HFFc6 (cell line): ENCODE measurements around the gene SLITRK1. TPM values are rescaled to one million over a fixed set of nuclear protein-coding genes. Genes with fewer than 3 reads are reported as not detected.
A peak's percentile ranks its signal among the peaks of the same experiment; 100 is the strongest.

Experiments used
- DNase-seq: peaks from one replicate; pipeline ENCODE4 v3.0.0-alpha.2; 2018
- H3K27ac Mint-ChIP-seq: 2 replicates; pipeline ENCODE4 v1.8.0; 2020; ENCODE audit warnings: mild to moderate bottlenecking, mixed read lengths
- H3K27me3 Mint-ChIP-seq: 2 replicates; pipeline ENCODE4 v1.8.0; 2021; ENCODE audit warnings: mild to moderate bottlenecking, moderate library complexity, mixed read lengths; ENCODE audit not compliant: insufficient read depth
- H3K36me3 Mint-ChIP-seq: 2 replicates; pipeline ENCODE4 v1.8.0; 2021; ENCODE audit warnings: low read depth, mixed read lengths
- H3K4me1 Mint-ChIP-seq: 2 replicates; pipeline ENCODE4 v1.8.0; 2020; ENCODE audit warnings: low read depth, mixed read lengths
- H3K4me3 Mint-ChIP-seq: 2 replicates; pipeline ENCODE4 v1.8.0; 2020; ENCODE audit warnings: mild to moderate bottlenecking, moderate library complexity, mixed read lengths
- H3K9me3 Mint-ChIP-seq: 2 replicates; pipeline ENCODE4 v1.8.0; 2020; ENCODE audit warnings: mild to moderate bottlenecking, mixed read lengths
- CTCF ChIP-seq: fragments of 200-600 bp; sonication (generic); IDR thresholded peaks from 2 replicates; pipeline ENCODE4 v1.5.0; 2021; ENCODE audit warnings: antibody characterized with exemption, mild to moderate bottlenecking
- long read RNA-seq: library from polyadenylated mRNA; unstranded; transcript quantifications from one replicate; pipeline ENCODE4 v2.0.0, GENCODE V29; 2019
- total RNA-seq, 6 experiments: library from RNA; stranded (reverse); fragmentation: NEBNext Ultra II Directional; extraction: Animal tissue kit (Norgen Biotek cat#: 25700); gene quantifications; 2 replicates in 1 of 6; 3 replicates in 5 of 6; pipeline ENCODE4 v1.2.3, GENCODE V29; 2021

Gene SLITRK1, protein sequence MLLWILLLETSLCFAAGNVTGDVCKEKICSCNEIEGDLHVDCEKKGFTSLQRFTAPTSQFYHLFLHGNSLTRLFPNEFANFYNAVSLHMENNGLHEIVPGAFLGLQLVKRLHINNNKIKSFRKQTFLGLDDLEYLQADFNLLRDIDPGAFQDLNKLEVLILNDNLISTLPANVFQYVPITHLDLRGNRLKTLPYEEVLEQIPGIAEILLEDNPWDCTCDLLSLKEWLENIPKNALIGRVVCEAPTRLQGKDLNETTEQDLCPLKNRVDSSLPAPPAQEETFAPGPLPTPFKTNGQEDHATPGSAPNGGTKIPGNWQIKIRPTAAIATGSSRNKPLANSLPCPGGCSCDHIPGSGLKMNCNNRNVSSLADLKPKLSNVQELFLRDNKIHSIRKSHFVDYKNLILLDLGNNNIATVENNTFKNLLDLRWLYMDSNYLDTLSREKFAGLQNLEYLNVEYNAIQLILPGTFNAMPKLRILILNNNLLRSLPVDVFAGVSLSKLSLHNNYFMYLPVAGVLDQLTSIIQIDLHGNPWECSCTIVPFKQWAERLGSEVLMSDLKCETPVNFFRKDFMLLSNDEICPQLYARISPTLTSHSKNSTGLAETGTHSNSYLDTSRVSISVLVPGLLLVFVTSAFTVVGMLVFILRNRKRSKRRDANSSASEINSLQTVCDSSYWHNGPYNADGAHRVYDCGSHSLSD
- 10 to 100 TPM in 5 of 6 experiments, 1 to 10 TPM in 1; 9.1 to 23.2 (median 11.1) TPM for total RNA-seq
- long read RNA-seq, full-length matches to known transcripts, result 16 of 17 reads
- long read RNA-seq, partial matches to known transcripts, result 0 of 17 reads
- long read RNA-seq, other reads (novel, unspliced or antisense), result 1 of 17 reads

DNA sequence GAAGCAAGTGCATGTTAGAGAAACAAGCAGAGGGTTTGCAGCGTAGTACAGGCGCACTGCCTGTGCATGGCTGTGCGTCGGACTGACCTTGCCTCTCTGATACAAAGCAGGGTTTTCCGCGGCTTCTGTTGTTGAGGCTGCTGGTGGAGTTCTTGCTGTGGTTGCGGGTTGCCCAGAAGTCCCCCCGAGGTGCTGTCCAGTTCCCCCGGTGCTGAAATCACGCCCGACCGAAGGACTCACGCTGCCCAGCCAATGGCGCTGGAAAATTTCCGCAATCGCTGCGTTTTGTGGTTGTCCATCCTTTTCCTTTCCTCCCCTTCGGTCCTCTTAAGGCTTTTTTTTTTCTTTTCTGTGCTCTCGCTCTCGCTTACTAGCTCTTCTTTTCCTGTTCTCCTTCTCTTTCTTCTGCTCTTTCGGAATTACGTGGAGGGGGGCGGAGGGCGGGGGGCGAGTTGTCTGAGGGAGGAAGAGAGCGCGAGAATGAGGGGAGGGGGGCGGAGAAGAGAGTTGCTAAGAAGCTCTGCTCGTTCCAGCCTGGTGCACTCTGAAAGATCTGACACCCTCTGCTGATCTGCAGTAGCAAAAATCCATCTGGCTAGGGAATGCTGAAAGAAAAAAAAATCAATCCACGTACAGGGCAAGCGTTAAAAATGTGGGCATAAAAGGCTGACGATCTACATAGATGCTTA lies at the start of gene SLITRK1:
Gene SLITRK1, minus strand, starts transcription at position 558 of the 689 bp plus-strand sequence. CDS start 967 bp downstream, outside the sequence.
- TF ChIP-seq CTCF, result no peak
- Mint-ChIP-seq H3K27ac (peak within 1 kb of the TSS; percentile 29; the same call in 1 of the 2 replicates), H3K27me3 (peaks cover 7% of the 10 kb centered on the region; the same call in 1 of the 2 replicates), H3K4me1 (peaks cover 79% of the 10 kb centered on the region), H3K4me3 (peak within 1 kb of the TSS; percentile 90), H3K9me3 (peaks cover 9% of the 10 kb centered on the region; the same call in 1 of the 2 replicates), H3K36me3 (peaks cover 18% of the 10 kb centered on the region)
- peak; percentile 68 for DNase-seq

- H3K4me1 Mint-ChIP-seq, result peaks cover 63% of the 10 kb centered on the region
- no peaks in the 10 kb centered on the region for H3K9me3 Mint-ChIP-seq
- H3K4me3 Mint-ChIP-seq, result no peak overlapping the region
- peaks cover 4% of the 10 kb centered on the region; the same call in 1 of the 2 replicates for H3K36me3 Mint-ChIP-seq
- no peak overlapping the region for H3K27ac Mint-ChIP-seq
- H3K27me3 Mint-ChIP-seq, result no peaks in the 10 kb centered on the region; the same call in 1 of the 2 replicates
- DNase-seq, result no peak
- TF ChIP-seq CTCF, result no peak
Measured at GRCh38 chr13:83929157-83929556, 46.9 kb upstream of the SLITRK1 start.

- Mint-ChIP-seq H3K27me3 (no peaks in the 10 kb centered on the region), H3K36me3 (no peaks in the 10 kb centered on the region; the same call in 1 of the 2 replicates), H3K9me3 (no peaks in the 10 kb centered on the region), H3K4me3 (no peak overlapping the region), H3K27ac (no peak overlapping the region), H3K4me1 (peaks cover 13% of the 10 kb centered on the region)
- no peak for TF ChIP-seq CTCF
- no peak for DNase-seq
Measured at GRCh38 chr13:83919775-83920174, 37.5 kb upstream of the SLITRK1 start.

DNA sequence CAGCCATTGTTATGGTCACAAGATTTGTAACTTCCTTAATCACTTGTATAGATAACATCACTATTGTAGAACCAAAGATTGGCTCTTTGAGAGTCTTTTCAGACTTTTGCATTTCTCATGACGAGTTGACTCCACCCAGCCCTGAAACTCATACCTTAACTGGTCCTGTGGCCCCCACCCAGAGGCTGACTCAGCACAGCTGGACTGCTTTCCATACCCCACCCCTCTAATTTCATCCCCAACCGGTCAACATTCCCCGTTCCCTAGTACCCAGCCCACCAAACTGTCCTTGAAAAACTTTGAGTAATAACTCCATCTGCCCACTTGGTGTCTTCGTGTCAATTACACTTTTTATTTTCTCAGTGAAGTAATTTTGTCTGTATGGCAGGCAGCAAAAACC lies 32.1 kb upstream of the SLITRK1 start:
- no peak for DNase-seq
- peaks cover 3% of the 10 kb centered on the region; the same call in 1 of the 2 replicates for H3K9me3 Mint-ChIP-seq
- no peak overlapping the region; the same call in 1 of the 2 replicates for H3K4me3 Mint-ChIP-seq
- H3K36me3 Mint-ChIP-seq, result peaks cover 13% of the 10 kb centered on the region
- peaks cover 12% of the 10 kb centered on the region; the same call in 1 of the 2 replicates for H3K4me1 Mint-ChIP-seq
- peak; percentile 30; the same call in 1 of the 2 replicates for TF ChIP-seq CTCF
- no peaks in the 10 kb centered on the region; the same call in 1 of the 2 replicates for H3K27me3 Mint-ChIP-seq
- peak overlapping the region; percentile 9; the same call in 1 of the 2 replicates for H3K27ac Mint-ChIP-seq
